NOMO-1 treated with DMSO at 0.1 percent for 48 hours (cell line): ENCODE results near the gene NOB1.
A peak's percentile ranks its signal among the peaks of the same experiment; 100 is the strongest.

Source experiments
- DNase-seq: peaks from one replicate; lab custom pipeline; 2025; ENCODE audit not compliant: unreplicated experiment; lab: John Stamatoyannopoulos, UW

NOB1 gene

DNA sequence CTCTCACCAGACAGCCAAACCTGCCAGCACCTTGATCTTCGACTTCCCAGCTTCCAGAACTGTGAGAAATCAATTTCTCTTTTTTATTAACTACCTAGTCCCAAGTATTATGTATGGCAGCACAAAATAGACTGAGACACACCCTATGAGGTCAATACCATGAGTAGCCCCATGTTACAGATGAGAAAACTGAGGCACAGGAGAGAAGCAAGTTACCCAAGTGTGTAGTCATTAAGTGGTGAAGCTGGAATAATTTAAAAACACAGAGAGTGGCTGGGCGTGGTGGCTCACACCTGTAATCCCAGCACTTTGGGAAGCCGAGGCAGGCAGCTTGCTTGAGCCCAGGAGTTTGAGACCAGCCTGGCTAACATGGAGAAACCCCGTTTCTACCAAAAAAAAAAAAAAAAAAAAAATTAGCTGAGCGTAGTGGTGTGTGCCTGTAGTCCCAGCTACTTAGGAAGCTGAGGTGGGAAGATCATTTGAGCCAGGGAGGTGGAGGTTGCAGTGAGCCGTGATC, 33.2 kb downstream of the NOB1 start:
- DNase-seq: no peak

GRCh38 chr16:69720822-69721430, 33.8 kb downstream of the NOB1 start:
- DNase-seq: no peak

GRCh38 chr16:69718111-69718764, 36.5 kb downstream of the NOB1 start:
- no peak for DNase-seq

DNA sequence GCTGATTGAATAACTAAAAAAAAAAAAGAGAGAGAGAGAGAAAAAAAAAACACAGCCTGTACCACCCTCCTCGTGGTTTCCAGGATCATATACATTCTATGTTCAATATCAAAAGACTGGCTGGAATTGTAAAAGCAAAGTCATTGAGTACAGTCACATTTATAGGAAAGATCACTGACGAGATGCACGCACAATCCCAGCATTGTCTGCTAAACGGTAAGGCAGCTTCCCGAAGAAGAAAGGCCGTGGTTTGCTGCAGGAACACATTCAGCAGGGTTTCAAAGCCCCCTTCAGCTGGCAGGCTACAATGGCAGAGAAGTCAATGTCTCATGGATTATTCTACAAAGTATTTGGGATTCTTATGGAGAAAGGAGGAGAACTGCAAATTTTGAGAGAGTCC, 37.7 kb downstream of the NOB1 start:
- no peak for DNase-seq

DNA sequence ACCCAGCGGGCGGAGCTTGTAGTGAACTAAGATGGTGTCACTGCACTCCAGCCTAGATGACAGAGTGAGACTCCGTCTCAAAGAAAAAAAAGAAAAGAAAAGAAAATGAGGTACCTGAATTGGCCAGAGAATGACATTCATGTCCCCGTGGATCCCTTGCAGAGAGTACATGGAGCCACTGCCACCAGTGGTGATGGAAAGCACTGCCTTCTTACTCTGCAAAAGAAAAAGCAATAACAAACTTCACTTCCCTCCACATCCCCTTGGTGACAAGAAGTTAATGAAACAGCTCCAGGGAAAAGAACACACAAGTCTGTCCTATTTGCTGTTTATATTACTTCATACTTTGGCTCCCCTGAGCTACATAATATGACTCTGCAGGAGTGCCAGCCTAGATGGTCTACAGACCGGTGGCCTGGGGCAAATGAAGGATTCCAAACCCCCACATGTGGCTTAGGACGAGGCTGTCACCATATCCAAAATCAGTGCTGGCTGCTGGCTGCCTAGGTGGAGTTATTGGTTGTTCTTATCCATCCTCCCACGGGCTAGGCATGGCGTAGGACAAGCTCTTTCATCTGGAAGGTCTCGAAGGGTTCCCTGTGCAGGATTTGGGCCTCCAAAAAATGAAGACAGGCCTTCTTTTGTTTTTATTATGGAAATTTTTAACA, 41.7 kb downstream of the NOB1 start:
- DNase-seq: no peak

GRCh38 chr16:69712277-69712676, 42.4 kb downstream of the NOB1 start:
- no peak for DNase-seq

DNA sequence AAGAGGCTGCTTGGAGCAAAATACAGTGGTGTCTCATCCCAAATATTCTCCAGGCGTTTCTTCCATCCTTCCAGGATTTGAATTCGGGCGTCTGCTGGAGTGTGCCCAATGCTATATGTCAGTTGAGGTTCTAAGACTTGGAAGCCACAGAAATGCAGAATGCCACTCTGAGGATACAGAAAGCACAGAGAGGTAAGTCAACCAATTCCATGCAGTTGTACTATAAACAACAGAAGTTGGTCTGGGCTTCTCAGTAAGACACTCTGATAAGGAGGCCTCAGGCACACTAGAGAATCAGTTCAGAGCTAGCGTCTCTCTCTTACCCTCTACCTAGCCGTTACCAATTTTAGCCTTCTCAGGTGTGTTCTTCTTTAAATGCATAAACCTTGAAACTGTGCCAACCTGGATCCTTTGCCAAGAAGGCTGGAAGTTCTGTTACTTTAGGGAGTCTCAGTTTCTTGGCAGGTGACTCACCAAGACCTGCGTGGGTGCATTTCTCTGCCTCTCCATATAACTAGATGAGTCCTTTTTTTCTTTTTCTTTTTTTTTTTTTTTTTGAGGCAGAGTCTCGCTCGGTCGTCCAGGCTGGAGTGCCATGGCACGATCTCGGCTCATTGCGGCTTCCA, 43.5 kb downstream of the NOB1 start:
- no peak for DNase-seq

DNA sequence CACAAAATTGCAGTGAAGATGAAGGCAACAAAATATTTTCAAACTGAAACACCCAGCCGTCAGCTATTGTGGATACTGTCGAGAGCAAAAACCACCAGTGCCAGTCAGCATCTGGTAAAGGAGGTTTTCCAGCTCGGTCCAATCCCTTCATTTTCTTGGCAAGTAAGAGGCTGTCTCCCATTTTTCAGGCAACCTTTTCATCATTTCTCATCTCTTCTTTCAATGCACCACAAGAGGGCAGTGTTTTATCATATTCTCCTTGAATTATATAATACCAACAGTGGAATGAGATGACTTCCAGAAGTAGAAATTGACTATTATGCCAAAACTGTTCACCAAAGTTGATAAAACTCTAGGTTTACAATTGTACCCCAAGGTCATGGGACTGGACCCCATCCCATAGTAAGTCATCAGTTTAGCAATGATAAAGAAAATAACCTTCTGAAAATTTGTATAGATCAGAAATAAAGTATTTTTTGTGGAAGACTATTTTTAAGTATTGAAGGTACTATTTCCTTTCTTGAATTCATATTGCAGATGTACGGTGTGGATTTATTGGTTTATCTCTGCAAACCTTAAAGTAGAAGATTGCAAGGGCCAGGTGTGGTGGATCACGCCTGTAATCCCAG, 45.2 kb downstream of the NOB1 start:
- peak; percentile 65 for DNase-seq

DNA sequence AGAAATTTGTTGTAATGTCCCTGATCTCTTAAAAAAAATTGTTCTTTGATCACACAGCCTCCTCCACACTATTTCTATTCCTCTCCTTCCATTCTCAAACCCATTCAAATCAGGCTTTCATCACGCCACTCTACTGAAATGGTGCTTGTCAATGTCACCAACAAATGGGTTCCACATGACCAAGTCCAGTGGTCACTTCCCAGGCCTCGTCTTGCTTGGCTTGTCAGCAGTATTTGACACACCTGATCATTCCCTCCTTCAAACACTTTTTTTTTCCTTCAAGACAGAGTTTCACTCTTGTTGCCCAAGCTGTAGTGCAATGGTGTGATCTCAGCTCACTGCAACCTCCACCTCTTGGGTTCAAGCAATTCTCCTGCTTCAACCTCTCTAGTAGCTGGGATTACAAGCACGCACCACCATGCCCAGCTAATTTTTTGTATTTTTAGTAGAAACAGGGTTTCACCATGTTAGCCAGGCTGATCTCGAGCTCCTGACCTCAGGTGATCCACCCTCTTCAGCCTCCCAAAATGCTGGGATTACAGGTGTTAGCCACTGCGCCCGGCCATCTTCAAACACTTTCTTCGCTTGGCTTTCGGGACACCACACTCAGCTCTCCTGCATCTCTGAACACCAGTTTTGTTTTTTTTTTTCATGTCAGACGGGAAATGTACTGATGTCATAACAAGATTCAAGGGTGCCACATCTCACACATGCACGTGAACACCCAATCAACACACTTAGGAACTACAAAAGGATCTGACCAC, 46.6 kb downstream of the NOB1 start:
- no peak for DNase-seq

GRCh38 chr16:69706975-69707340, 47.8 kb downstream of the NOB1 start:
- DNase-seq: no peak

DNA sequence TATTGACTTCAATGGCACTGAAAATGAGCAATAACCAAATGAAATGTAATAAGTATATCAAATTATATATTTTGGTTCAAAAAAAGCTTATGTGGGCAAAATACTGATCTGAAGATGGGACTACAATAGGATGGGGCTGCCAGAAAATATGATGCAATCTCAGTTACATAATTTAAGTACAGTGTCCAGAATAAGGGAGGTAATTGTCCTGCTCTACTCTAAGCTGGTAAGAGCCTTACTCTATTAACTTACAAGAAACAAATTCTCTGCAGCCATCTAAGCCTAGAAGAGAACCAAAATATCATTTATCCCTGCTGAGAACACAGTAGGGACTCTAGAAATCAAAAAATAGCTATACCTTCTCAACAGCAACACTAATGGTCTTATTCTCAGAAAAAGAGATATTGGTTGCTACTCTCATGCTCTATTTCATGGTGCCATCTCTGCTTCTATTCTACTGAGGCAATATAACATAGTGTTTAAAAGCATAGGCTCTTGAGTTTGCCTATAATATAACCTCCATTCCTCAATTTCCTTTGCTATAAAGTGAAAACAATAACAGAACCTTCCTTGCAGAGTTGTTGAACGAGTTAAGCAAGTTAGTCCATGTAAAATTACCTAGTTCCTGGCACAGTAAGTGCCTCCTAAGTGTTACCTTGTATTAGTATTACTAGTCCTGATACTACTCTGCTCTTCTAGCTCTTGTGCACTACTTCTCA, 48.3 kb downstream of the NOB1 start:
- DNase-seq: peak; percentile 30

- DNase-seq: no peak
These were observed 51.1 kb downstream of the NOB1 start for GRCh38 chr16:69703638-69704037.

- DNase-seq: no peak
These were observed 52.9 kb downstream of the NOB1 start for GRCh38 chr16:69701866-69702265.

DNA sequence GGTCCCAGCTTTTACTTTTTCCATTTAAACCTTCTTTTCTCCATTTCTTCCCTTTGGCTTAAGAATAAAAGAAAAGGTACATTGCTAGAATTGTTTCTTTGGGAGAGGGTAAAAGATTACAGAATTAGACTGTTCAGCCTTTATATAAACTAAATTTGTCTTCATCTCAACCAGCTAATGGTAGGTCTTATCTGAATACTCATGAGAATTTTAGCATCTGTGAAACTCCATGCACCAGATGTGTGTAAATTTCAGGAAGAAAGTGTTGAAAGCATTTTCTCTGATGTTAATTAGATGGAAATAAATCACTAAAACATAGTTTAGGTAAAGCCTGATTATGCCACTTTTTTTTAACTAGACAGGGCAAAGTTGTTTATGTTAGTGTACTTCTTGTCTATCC, 53.3 kb downstream of the NOB1 start:
- DNase-seq: no peak

DNA sequence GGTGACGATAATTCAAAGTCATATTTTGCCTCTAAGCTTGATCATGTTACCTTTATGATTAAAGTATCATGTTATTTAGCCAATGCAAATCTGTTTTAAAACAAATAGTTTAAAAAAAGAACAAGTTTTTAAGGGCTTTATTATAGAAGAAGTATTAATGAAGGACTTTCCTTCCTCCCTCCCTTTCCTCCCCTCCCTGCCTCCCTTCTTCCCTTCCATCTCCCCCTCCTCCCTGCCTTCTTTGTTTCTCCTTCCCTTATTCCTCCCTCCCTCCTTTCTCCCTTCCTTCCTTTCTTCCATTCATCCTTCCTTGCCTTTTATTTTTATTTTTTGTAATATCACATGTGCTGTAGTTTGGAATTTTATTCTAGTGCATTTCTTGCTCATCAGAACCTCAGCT, 54.8 kb downstream of the NOB1 start:
- DNase-seq: no peak

GRCh38 chr16:69698404-69698803, 56.3 kb downstream of the NOB1 start:
- DNase-seq: no peak

DNA sequence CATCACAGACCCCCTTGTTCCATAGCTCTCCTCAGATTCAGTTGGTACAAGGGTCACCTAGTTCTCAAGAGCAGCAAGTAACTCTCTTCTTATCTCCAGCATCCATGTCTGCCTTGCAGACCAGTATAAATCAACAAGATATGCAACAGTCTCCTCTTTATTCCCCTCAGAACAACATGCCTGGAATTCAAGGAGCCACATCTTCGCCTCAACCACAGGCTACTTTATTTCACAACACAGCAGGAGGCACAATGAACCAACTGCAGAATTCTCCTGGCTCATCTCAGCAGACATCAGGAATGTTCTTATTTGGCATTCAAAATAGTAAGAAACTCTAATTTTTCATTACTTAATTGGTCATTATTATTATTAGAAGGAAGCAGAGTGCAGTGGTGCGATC, 60.8 kb downstream of the NOB1 start:
- no peak for DNase-seq

DNA sequence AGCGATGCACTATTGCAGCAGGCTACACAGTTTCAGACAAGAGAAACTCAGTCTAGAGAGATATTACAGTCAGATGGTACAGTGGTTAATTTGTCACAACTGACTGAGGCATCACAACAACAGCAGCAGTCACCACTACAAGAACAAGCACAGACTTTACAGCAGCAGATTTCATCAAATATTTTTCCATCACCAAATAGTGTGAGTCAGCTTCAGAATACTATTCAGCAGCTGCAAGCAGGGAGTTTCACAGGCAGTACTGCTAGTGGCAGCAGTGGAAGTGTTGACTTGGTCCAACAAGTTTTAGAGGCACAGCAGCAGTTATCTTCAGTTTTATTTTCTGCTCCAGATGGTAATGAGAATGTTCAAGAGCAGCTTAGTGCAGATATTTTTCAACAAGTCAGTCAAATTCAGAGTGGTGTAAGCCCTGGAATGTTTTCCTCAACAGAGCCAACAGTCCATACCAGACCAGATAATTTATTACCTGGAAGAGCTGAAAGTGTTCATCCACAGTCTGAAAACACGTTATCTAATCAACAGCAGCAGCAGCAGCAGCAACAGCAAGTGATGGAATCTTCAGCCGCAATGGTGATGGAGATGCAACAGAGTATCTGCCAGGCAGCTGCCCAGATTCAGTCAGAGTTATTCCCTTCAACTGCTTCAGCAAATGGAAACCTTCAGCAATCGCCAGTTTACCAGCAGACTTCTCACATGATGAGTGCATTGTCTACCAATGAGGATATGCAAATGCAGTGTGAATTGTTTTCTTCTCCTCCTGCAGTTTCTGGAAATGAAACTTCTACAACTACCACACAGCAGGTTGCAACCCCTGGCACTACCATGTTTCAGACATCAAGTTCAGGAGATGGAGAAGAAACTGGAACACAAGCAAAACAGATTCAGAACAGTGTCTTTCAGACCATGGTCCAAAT, 62.5 kb downstream of the NOB1 start:
- no peak for DNase-seq
